Measurements from ENCODE around the gene ANTKMT. TPM values are rescaled to one million over a fixed set of nuclear protein-coding genes. Genes with fewer than 3 reads are reported as not detected.

Gene ANTKMT
- total RNA-seq, 4 donors from 2014 or later: 23.5 to 46.2 (median 31.0) TPM

- Histone ChIP-seq H3K9me3 (no peaks in the 10 kb centered on the region), H3K36me3 (peaks cover 0 to 13% of the 10 kb centered on the region in 2 donors), H3K4me3 (no peak overlapping the region), H3K27me3 (no peaks in the 10 kb centered on the region), H3K4me1 (peaks cover 0 to 68% (median 32%) of the 10 kb centered on the region in 3 donors), H3K27ac (peak overlapping the region in 1 of 4 donors; percentile 24)
- WGBS, 2 donors (ENCODE audit: low coverage in 1 of 2): no CpG with 5 or more reads among the region's 32 CpGs
- TF ChIP-seq POLR2A (IDR thresholded peaks at IDR 0.05) (no peak), EP300 (IDR thresholded peaks at IDR 0.05) (no peak), POLR2AphosphoS5 (IDR thresholded peaks at IDR 0.05) (no peak)
- TF ChIP-seq, protein P1, sequence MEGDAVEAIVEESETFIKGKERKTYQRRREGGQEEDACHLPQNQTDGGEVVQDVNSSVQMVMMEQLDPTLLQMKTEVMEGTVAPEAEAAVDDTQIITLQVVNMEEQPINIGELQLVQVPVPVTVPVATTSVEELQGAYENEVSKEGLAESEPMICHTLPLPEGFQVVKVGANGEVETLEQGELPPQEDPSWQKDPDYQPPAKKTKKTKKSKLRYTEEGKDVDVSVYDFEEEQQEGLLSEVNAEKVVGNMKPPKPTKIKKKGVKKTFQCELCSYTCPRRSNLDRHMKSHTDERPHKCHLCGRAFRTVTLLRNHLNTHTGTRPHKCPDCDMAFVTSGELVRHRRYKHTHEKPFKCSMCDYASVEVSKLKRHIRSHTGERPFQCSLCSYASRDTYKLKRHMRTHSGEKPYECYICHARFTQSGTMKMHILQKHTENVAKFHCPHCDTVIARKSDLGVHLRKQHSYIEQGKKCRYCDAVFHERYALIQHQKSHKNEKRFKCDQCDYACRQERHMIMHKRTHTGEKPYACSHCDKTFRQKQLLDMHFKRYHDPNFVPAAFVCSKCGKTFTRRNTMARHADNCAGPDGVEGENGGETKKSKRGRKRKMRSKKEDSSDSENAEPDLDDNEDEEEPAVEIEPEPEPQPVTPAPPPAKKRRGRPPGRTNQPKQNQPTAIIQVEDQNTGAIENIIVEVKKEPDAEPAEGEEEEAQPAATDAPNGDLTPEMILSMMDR (IDR thresholded peaks at IDR 0.05): no peak
- ATAC-seq: no peak
These were observed 3.3 kb upstream of the ANTKMT start for GRCh38 chr16:717450-718245.

DNA sequence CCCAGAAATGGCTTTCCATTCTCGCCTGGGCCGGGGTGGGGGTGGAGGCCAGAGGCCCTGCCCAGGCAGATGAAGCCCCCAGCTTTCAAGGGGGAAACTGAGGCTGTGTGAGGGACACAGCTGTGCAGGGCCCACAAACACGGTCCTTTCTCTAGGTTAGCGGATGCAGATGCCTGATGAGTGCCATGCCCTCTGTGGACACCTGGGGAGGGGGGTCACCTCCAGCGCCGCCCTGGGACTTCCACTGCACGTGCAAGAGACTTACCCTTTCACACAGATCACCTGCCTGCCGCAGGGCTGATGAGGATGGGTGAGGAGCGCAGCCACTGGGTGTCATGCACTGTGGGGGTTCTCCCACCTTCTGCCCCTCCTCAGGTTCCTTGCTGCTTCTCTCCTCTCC lies 2.6 kb upstream of the ANTKMT start:
- no peaks in the 10 kb centered on the region for H3K9me3 ChIP-seq
- no peak for ATAC-seq
- H3K36me3 ChIP-seq: peaks cover 0 to 15% of the 10 kb centered on the region in 2 donors
- H3K27ac ChIP-seq: no peak overlapping the region
- 92% methylated on average over 2 of the region's 9 CpGs; no CpG with 5 or more reads in 1 of the 2 donors for WGBS, 2 donors (ENCODE audit: low coverage in 1 of 2)
- TF ChIP-seq, protein P1 (IDR thresholded peaks at IDR 0.05): no peak
- TF ChIP-seq POLR2A (IDR thresholded peaks at IDR 0.05): no peak
- TF ChIP-seq POLR2AphosphoS5 (IDR thresholded peaks at IDR 0.05): no peak
- TF ChIP-seq EP300 (IDR thresholded peaks at IDR 0.05): no peak
- peaks cover 0 to 68% (median 32%) of the 10 kb centered on the region in 3 donors for H3K4me1 ChIP-seq
- H3K27me3 ChIP-seq: no peaks in the 10 kb centered on the region
- H3K4me3 ChIP-seq: no peak overlapping the region

GRCh38 chr16:718922-719321 lies 2.0 kb upstream of the ANTKMT start:
- Histone ChIP-seq H3K27me3 (no peaks in the 10 kb centered on the region), H3K9me3 (no peaks in the 10 kb centered on the region), H3K36me3 (peaks cover 0 to 15% of the 10 kb centered on the region in 2 donors), H3K4me1 (peaks cover 0 to 68% (median 32%) of the 10 kb centered on the region in 3 donors), H3K4me3 (no peak overlapping the region), H3K27ac (no peak overlapping the region)
- TF ChIP-seq POLR2A (IDR thresholded peaks at IDR 0.05) (no peak), EP300 (IDR thresholded peaks at IDR 0.05) (no peak), POLR2AphosphoS5 (IDR thresholded peaks at IDR 0.05) (no peak)
- TF ChIP-seq, protein P1 (IDR thresholded peaks at IDR 0.05): no peak
- WGBS, 2 donors (ENCODE audit: low coverage in 1 of 2): 73 to 87% methylated on average over 2 to 4 of the region's 6 CpGs
- no peak for ATAC-seq

DNA sequence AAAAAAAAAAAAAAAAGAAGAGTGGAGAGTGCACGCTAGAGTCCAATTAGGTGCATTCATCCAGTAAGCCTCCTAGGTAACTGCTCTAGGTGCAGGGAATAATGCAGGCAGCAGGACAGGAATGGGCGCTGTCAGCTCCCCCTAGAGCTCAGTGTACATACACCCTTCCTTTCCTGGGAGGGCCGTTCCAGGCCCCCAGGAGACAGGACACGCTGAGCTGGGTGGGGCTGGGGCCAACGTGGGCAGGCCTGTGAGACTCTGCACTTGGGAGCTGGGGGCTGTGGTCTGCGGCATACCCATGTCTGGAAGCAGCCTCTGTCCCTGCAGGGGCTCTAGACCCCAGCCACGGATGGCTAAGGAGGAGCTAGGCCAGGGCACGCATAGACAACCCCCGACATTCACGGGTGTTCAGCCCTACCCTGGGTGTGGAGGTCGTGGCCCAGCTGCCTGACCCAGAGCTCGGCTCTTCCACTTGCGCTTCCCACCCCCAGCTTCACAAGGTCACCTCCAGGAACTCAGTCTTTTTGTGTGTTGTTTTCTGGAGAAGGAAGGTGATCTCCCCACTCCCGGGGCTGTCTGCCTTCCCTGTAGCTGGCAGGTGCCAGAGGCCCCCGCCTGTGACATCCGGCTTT lies 1.0 kb upstream of the ANTKMT start:
- WGBS, 2 donors (ENCODE audit: low coverage in 1 of 2): 28% methylated on average over 4 of the region's 16 CpGs; no CpG with 5 or more reads in 1 of the 2 donors
- H3K27me3 ChIP-seq: peaks cover 9% of the 10 kb centered on the region
- peak overlapping the region in 3 of 4 donors; percentile 88 to 89 (median 89) for H3K27ac ChIP-seq
- H3K9me3 ChIP-seq: no peaks in the 10 kb centered on the region
- no peak for ATAC-seq
- H3K4me1 ChIP-seq: peaks cover 0 to 61% (median 27%) of the 10 kb centered on the region in 3 donors
- TF ChIP-seq POLR2A (IDR thresholded peaks at IDR 0.05): no peak
- H3K4me3 ChIP-seq: peak overlapping the region; percentile 48 to 82
- H3K36me3 ChIP-seq: peaks cover 0 to 15% of the 10 kb centered on the region in 2 donors

GRCh38 chr16:720447-720989 lies 428 bp upstream of the ANTKMT start:
- H3K4me3 ChIP-seq: peak overlapping the region; percentile 48 to 82
- peaks cover 15% of the 10 kb centered on the region for H3K27me3 ChIP-seq
- ATAC-seq: peak; percentile 11
- peaks cover 0 to 56% (median 27%) of the 10 kb centered on the region in 3 donors for H3K4me1 ChIP-seq
- WGBS, 2 donors (ENCODE audit: low coverage in 1 of 2): 0% methylated on average over 1 of the region's 38 CpGs; no CpG with 5 or more reads in 1 of the 2 donors
- no peaks in the 10 kb centered on the region for H3K9me3 ChIP-seq
- peak overlapping the region; percentile 41 to 89 (median 88) for H3K27ac ChIP-seq
- TF ChIP-seq POLR2A (IDR thresholded peaks at IDR 0.05) (no peak), POLR2AphosphoS5 (IDR thresholded peaks at IDR 0.05) (no peak), EP300 (IDR thresholded peaks at IDR 0.05) (no peak)
- TF ChIP-seq, protein P1 (IDR thresholded peaks at IDR 0.05): no peak
- H3K36me3 ChIP-seq: peaks cover 0 to 15% of the 10 kb centered on the region in 2 donors

Measured in gastroesophageal sphincter (tissue), 4 donors.